ENCODE measurements around the gene SLC38A9. TPM values are rescaled to one million over a fixed set of nuclear protein-coding genes. Genes with fewer than 3 reads are reported as not detected.

SLC38A9 gene
- total RNA-seq, 2 donors from 2014 or later: 10.1 to 10.5 TPM

Other genes starting within 250 kb of the SLC38A9 start
- gene PLPP1, start 177.4 kb downstream of the SLC38A9 start, total RNA-seq: 10 to 100 TPM; 56.8 to 87.8 TPM
- not detected for gene DDX4, start 25.7 kb upstream of the SLC38A9 start, total RNA-seq
- not detected for gene IL31RA, start 139.0 kb upstream of the SLC38A9 start, total RNA-seq